Keratinocyte (primary cell): ENCODE results near the gene NFATC1.

ENCODE experiments used
- EZH2 ChIP-seq: IDR thresholded peaks from one replicate; pipeline ENCODE4 v1.6.1; 2012; ENCODE audit warnings: inconsistent platforms, mild to moderate bottlenecking, low read length, moderate library complexity
- TF ChIP-seq, protein P1 (sequence below), 3 experiments: IDR thresholded peaks in 1 of 3; conservative IDR thresholded peaks in 1 of 3; optimal IDR thresholded peaks in 1 of 3; 2 replicates in 2 of 3; 3 replicates in 1 of 3; pipeline versions ENCODE3 to v1.5.1; 2011; ENCODE audit warnings: low read length in 3 of 3, mild to moderate bottlenecking in 3 of 3, moderate library complexity in 2 of 3, control low read depth in 1 of 3, inconsistent platforms in 1 of 3; ENCODE audit not compliant: insufficient read depth in 2 of 3; ENCODE audit errors: extremely low read depth in 1 of 3

DNA sequence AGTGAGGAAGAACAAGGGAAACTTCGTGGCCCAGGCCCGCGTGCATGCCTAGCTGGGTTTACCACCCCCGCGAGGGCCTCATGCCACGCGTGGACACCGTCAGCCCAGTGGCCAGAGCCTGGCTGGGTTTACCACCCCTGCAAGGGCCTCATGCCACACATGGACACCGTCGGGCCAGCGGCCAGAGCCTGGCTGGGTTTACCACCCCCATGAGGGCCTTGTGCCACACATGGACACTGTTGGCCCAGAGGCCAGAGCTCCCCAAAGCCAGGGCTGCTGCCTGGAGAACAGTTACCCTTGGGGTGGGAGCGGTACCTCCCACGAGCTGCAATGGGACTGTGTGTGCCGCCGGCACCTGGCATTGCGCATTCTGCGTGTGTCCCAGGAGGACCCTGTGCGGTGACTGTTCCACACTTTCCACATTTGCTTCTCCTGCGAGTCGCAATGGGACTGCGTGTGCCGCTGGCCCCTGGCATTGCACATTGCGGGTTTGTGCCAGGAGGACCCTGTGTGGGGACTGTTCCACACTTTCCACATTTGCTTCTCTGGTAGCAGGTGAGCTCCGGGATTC is 178.3 kb downstream of the NFATC1 start:
- TF ChIP-seq, protein P1, sequence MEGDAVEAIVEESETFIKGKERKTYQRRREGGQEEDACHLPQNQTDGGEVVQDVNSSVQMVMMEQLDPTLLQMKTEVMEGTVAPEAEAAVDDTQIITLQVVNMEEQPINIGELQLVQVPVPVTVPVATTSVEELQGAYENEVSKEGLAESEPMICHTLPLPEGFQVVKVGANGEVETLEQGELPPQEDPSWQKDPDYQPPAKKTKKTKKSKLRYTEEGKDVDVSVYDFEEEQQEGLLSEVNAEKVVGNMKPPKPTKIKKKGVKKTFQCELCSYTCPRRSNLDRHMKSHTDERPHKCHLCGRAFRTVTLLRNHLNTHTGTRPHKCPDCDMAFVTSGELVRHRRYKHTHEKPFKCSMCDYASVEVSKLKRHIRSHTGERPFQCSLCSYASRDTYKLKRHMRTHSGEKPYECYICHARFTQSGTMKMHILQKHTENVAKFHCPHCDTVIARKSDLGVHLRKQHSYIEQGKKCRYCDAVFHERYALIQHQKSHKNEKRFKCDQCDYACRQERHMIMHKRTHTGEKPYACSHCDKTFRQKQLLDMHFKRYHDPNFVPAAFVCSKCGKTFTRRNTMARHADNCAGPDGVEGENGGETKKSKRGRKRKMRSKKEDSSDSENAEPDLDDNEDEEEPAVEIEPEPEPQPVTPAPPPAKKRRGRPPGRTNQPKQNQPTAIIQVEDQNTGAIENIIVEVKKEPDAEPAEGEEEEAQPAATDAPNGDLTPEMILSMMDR (optimal IDR thresholded peaks at IDR 0.05 in 1 of 3, IDR thresholded peaks at IDR 0.05 in 1 of 3, conservative IDR thresholded peaks at IDR 0.05 in 1 of 3; ENCODE audit: extremely low read depth in 1 of 3, insufficient read depth in 2 of 3, low read length in 3 of 3), result no peak
- TF ChIP-seq EZH2, result no peak
